WTC11 (cell line): ENCODE results near the gene ADCYAP1.

Source experiments
- ZNF138 ChIP-seq: sonication (generic); formaldehyde crosslinking; conservative IDR thresholded peaks from 2 replicates; pipeline ENCODE4 v1.8.1; 2022; ENCODE audit warnings: mild to moderate bottlenecking, moderate library complexity, missing genetic modification reagents
- TF ChIP-seq, protein P1 (sequence below): fragments of 200-600 bp; IDR thresholded peaks from 2 replicates; pipeline ENCODE4 v1.8.0; 2022; ENCODE audit warnings: antibody characterized with exemption
- TF ChIP-seq, protein P2 (sequence below): sonication (generic); formaldehyde crosslinking; IDR thresholded peaks from 2 replicates; pipeline ENCODE4 v1.8.0; 2022; ENCODE audit warnings: missing genetic modification reagents

DNA sequence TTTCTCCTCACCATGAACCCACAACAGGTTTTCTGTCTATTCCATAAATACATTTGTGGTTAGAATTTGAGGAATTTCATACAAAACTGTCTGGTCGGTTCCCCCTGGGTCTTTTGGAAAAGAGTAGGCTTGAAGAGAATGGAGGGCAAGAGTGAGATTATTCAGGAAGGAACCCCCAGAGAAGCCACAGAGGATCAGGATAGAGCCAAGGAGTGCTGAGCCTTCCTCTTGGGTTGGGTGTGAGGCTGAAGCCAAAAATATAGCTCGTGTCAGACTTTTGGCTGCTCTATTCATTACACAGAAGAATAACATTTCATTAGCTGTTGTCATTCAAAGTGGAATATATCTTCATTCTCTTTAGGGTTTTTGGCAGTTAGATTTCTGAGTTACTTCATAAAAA, 46.7 kb upstream of the ADCYAP1 start:
- no peak for TF ChIP-seq ZNF138 (CRISPR knock-in tag)
- TF ChIP-seq, protein P1, sequence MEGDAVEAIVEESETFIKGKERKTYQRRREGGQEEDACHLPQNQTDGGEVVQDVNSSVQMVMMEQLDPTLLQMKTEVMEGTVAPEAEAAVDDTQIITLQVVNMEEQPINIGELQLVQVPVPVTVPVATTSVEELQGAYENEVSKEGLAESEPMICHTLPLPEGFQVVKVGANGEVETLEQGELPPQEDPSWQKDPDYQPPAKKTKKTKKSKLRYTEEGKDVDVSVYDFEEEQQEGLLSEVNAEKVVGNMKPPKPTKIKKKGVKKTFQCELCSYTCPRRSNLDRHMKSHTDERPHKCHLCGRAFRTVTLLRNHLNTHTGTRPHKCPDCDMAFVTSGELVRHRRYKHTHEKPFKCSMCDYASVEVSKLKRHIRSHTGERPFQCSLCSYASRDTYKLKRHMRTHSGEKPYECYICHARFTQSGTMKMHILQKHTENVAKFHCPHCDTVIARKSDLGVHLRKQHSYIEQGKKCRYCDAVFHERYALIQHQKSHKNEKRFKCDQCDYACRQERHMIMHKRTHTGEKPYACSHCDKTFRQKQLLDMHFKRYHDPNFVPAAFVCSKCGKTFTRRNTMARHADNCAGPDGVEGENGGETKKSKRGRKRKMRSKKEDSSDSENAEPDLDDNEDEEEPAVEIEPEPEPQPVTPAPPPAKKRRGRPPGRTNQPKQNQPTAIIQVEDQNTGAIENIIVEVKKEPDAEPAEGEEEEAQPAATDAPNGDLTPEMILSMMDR = no peak
- TF ChIP-seq, protein P2, sequence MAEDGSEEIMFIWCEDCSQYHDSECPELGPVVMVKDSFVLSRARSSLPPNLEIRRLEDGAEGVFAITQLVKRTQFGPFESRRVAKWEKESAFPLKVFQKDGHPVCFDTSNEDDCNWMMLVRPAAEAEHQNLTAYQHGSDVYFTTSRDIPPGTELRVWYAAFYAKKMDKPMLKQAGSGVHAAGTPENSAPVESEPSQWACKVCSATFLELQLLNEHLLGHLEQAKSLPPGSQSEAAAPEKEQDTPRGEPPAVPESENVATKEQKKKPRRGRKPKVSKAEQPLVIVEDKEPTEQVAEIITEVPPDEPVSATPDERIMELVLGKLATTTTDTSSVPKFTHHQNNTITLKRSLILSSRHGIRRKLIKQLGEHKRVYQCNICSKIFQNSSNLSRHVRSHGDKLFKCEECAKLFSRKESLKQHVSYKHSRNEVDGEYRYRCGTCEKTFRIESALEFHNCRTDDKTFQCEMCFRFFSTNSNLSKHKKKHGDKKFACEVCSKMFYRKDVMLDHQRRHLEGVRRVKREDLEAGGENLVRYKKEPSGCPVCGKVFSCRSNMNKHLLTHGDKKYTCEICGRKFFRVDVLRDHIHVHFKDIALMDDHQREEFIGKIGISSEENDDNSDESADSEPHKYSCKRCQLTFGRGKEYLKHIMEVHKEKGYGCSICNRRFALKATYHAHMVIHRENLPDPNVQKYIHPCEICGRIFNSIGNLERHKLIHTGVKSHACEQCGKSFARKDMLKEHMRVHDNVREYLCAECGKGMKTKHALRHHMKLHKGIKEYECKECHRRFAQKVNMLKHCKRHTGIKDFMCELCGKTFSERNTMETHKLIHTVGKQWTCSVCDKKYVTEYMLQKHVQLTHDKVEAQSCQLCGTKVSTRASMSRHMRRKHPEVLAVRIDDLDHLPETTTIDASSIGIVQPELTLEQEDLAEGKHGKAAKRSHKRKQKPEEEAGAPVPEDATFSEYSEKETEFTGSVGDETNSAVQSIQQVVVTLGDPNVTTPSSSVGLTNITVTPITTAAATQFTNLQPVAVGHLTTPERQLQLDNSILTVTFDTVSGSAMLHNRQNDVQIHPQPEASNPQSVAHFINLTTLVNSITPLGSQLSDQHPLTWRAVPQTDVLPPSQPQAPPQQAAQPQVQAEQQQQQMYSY = no peak
